A673 (cell line): ENCODE measurements around the gene AGRP.

Experiments used
- CTCF ChIP-seq: fragments of 300-800, 200-600 bp; sonication (generic); conservative IDR thresholded peaks from 2 replicates; pipeline ENCODE4 v1.5.1; 2017; ENCODE audit warnings: low read depth, mild to moderate bottlenecking, antibody characterized with exemption, low read length, moderate library complexity, mixed read lengths
- EZH2 ChIP-seq: fragments of 200-600 bp; sonication (generic); IDR thresholded peaks from 2 replicates; pipeline ENCODE4 v1.6.1; 2017; ENCODE audit warnings: borderline replicate concordance, low read depth, mild to moderate bottlenecking, mixed read lengths, antibody characterized with exemption, low read length; ENCODE audit not compliant: poor library complexity, severe bottlenecking

GRCh38 chr16:67436640-67437193, 46.6 kb downstream of the AGRP start:
- TF ChIP-seq CTCF (no peak), EZH2 (no peak)
